Astrocyte (in vitro differentiated cells and primary cell): ENCODE results near the gene DIP2B. TPM values are rescaled to one million over a fixed set of nuclear protein-coding genes. Genes with fewer than 3 reads are reported as not detected.

ENCODE experiments used
- DNase-seq: peaks from one replicate; pipeline ENCODE4 v3.0.0-alpha.2; 2010; ENCODE audit warnings: low read depth
- FAIRE-seq: peaks from 2 replicates; lab custom pipeline; 2011; peaks lifted over from hg19 to GRCh38; lab: Jason Lieb, UNC
- H2AFZ ChIP-seq: 2 replicates; pipeline ENCODE4 v1.6.0; 2012; ENCODE audit warnings: low read depth, low read length, inconsistent platforms
- H3K27ac ChIP-seq: 2 replicates; pipeline ENCODE4 v1.5.1; 2011; ENCODE audit warnings: low read depth, low read length, inconsistent platforms
- H3K27me3 ChIP-seq: 2 replicates; pipeline ENCODE4 v1.6.0; 2011; ENCODE audit warnings: low read length, inconsistent platforms; ENCODE audit not compliant: insufficient read depth
- H3K36me3 ChIP-seq: 2 replicates; pipeline ENCODE4 v1.5.1; 2011; ENCODE audit warnings: low read length, inconsistent platforms; ENCODE audit not compliant: insufficient read depth
- H3K4me1 ChIP-seq: 2 replicates; pipeline ENCODE4 v1.5.1; 2011; ENCODE audit warnings: low read length, inconsistent platforms; ENCODE audit not compliant: insufficient read depth
- H3K4me2 ChIP-seq: 2 replicates; pipeline ENCODE4 v1.6.0; 2012; ENCODE audit warnings: low read length, inconsistent platforms
- H3K4me3 ChIP-seq: 2 replicates; pipeline ENCODE4 v1.5.1; 2011; ENCODE audit warnings: low read depth, mild to moderate bottlenecking, low read length, inconsistent platforms; ENCODE audit not compliant: insufficient read depth
- H3K79me2 ChIP-seq: 2 replicates; pipeline ENCODE4 v1.6.0; 2012; ENCODE audit warnings: mild to moderate bottlenecking, low read length, inconsistent platforms; ENCODE audit not compliant: insufficient read depth
- H3K9ac ChIP-seq: 2 replicates; pipeline ENCODE4 v1.6.0; 2012; ENCODE audit warnings: mild to moderate bottlenecking, low read length, inconsistent platforms
- H3K9me3 ChIP-seq: 2 replicates; pipeline ENCODE4 v1.5.1; 2012; ENCODE audit warnings: low read depth, mild to moderate bottlenecking, low read length, inconsistent platforms; ENCODE audit not compliant: insufficient read depth
- H4K20me1 ChIP-seq: 2 replicates; pipeline ENCODE4 v1.6.0; 2012; ENCODE audit warnings: low read length, inconsistent platforms; ENCODE audit not compliant: insufficient read depth
- H3K27ac Mint-ChIP-seq: one replicate; pipeline ENCODE4 v1.8.0; 2021; ENCODE audit warnings: mild to moderate bottlenecking, mixed read lengths; ENCODE audit not compliant: unreplicated experiment
- H3K27me3 Mint-ChIP-seq: one replicate; pipeline ENCODE4 v1.8.0; 2021; ENCODE audit warnings: low read depth, mixed read lengths; ENCODE audit not compliant: unreplicated experiment
- H3K36me3 Mint-ChIP-seq: one replicate; pipeline ENCODE4 v1.8.0; 2021; ENCODE audit warnings: low read depth, mixed read lengths; ENCODE audit not compliant: unreplicated experiment
- H3K4me1 Mint-ChIP-seq: one replicate; pipeline ENCODE4 v1.8.0; 2021; ENCODE audit warnings: low read depth, mixed read lengths; ENCODE audit not compliant: unreplicated experiment
- H3K4me3 Mint-ChIP-seq: one replicate; pipeline ENCODE4 v1.8.0; 2021; ENCODE audit warnings: mild to moderate bottlenecking, moderate library complexity, mixed read lengths; ENCODE audit not compliant: unreplicated experiment
- H3K9me3 Mint-ChIP-seq: one replicate; pipeline ENCODE4 v1.8.0; 2021; ENCODE audit warnings: mild to moderate bottlenecking, mixed read lengths; ENCODE audit not compliant: unreplicated experiment
- EZH2 ChIP-seq: IDR thresholded peaks from 2 replicates; pipeline ENCODE4 v1.6.1; 2012; ENCODE audit warnings: mild to moderate bottlenecking, low read length, inconsistent platforms; ENCODE audit not compliant: insufficient read depth
- total RNA-seq: library from RNA; stranded (reverse); gene quantifications from 2 replicates; pipeline ENCODE4 v1.2.1, GENCODE V29; 2021
- TF ChIP-seq, protein P1 (sequence below): IDR thresholded peaks from 2 replicates; pipeline ENCODE4 v1.5.1; 2011; ENCODE audit warnings: low read depth, mild to moderate bottlenecking, inconsistent platforms, low read length, moderate library complexity; ENCODE audit not compliant: insufficient read depth

DIP2B gene
- total RNA-seq, 1 donor from 2014 or later = 53.2 TPM

DNA sequence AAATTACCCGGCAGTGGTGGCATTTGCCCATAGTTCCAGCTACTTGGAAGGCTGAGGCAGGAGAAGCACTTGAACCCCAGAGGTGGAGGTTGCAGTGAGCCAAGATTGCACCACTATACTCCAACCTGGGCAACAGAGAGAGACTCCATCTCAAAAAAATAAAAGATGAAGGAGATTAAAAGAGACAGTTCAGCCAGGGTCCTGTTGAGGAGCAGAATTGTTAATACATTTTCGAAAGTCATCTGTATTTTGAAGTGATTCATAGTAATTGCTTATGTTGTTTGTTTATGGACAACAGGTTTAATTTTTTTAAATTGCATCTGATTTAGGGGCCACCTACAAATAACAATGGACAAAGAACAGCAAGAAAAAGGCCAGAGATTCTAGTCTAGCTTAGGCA is 112.9 kb downstream of the DIP2B start:
- H2AFZ ChIP-seq = no peak overlapping the region
- H3K27ac Mint-ChIP-seq = peak overlapping the region; percentile 77
- H4K20me1 ChIP-seq = no peaks in the 10 kb centered on the region
- H3K4me1 Mint-ChIP-seq = peaks cover 50% of the 10 kb centered on the region
- H3K9ac ChIP-seq = no peak overlapping the region
- DNase-seq (no peak), FAIRE-seq (no peak)
- H3K4me1 ChIP-seq = peaks cover 64% of the 10 kb centered on the region
- H3K9me3 ChIP-seq = no peaks in the 10 kb centered on the region
- H3K79me2 ChIP-seq = peaks cover 37% of the 10 kb centered on the region
- H3K27ac ChIP-seq = no peak overlapping the region
- no peaks in the 10 kb centered on the region for H3K27me3 ChIP-seq
- H3K36me3 ChIP-seq = no peaks in the 10 kb centered on the region
- H3K4me3 Mint-ChIP-seq = peak overlapping the region; percentile 15
- H3K9me3 Mint-ChIP-seq = no peaks in the 10 kb centered on the region
- H3K36me3 Mint-ChIP-seq = no peaks in the 10 kb centered on the region
- no peaks in the 10 kb centered on the region for H3K27me3 Mint-ChIP-seq
- no peak overlapping the region for H3K4me3 ChIP-seq
- H3K4me2 ChIP-seq = no peak overlapping the region
- no peak for TF ChIP-seq EZH2
- TF ChIP-seq, protein P1, sequence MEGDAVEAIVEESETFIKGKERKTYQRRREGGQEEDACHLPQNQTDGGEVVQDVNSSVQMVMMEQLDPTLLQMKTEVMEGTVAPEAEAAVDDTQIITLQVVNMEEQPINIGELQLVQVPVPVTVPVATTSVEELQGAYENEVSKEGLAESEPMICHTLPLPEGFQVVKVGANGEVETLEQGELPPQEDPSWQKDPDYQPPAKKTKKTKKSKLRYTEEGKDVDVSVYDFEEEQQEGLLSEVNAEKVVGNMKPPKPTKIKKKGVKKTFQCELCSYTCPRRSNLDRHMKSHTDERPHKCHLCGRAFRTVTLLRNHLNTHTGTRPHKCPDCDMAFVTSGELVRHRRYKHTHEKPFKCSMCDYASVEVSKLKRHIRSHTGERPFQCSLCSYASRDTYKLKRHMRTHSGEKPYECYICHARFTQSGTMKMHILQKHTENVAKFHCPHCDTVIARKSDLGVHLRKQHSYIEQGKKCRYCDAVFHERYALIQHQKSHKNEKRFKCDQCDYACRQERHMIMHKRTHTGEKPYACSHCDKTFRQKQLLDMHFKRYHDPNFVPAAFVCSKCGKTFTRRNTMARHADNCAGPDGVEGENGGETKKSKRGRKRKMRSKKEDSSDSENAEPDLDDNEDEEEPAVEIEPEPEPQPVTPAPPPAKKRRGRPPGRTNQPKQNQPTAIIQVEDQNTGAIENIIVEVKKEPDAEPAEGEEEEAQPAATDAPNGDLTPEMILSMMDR = no peak

GRCh38 chr12:50618864-50619609 is 114.3 kb downstream of the DIP2B start:
- Histone ChIP-seq H2AFZ (no peak overlapping the region), H4K20me1 (no peaks in the 10 kb centered on the region), H3K9ac (peak overlapping the region; percentile 70), H3K36me3 (no peaks in the 10 kb centered on the region), H3K79me2 (peaks cover 43% of the 10 kb centered on the region), H3K27me3 (no peaks in the 10 kb centered on the region), H3K4me3 (no peak overlapping the region), H3K4me1 (peaks cover 50% of the 10 kb centered on the region), H3K9me3 (no peaks in the 10 kb centered on the region), H3K27ac (peak overlapping the region; percentile 89), H3K4me2 (peak overlapping the region; percentile 75)
- peak overlapping the region; percentile 100 for H3K27ac Mint-ChIP-seq
- H3K4me1 Mint-ChIP-seq = peaks cover 56% of the 10 kb centered on the region
- TF ChIP-seq, protein P1 = no peak
- TF ChIP-seq EZH2 = no peak
- peak overlapping the region; percentile 67 for H3K4me3 Mint-ChIP-seq
- DNase-seq (peak; percentile 90), FAIRE-seq (peak; percentile 32)
- no peaks in the 10 kb centered on the region for H3K36me3 Mint-ChIP-seq
- H3K27me3 Mint-ChIP-seq = no peaks in the 10 kb centered on the region
- H3K9me3 Mint-ChIP-seq = no peaks in the 10 kb centered on the region

- no peaks in the 10 kb centered on the region for H3K27me3 ChIP-seq
- H3K9ac ChIP-seq = peak overlapping the region; percentile 70
- peaks cover 58% of the 10 kb centered on the region for H3K4me1 Mint-ChIP-seq
- H3K27ac Mint-ChIP-seq = peak overlapping the region; percentile 100
- no peak for DNase-seq
- no peak overlapping the region for H2AFZ ChIP-seq
- no peaks in the 10 kb centered on the region for H3K36me3 ChIP-seq
- H3K4me2 ChIP-seq = peak overlapping the region; percentile 75
- no peaks in the 10 kb centered on the region for H3K9me3 Mint-ChIP-seq
- H3K9me3 ChIP-seq = no peaks in the 10 kb centered on the region
- H3K79me2 ChIP-seq = peaks cover 48% of the 10 kb centered on the region
- no peak for FAIRE-seq
- peak overlapping the region; percentile 89 for H3K27ac ChIP-seq
- H3K4me3 ChIP-seq = no peak overlapping the region
- H3K27me3 Mint-ChIP-seq = no peaks in the 10 kb centered on the region
- peak overlapping the region; percentile 67 for H3K4me3 Mint-ChIP-seq
- TF ChIP-seq EZH2 = no peak
- TF ChIP-seq, protein P1 = no peak
- H4K20me1 ChIP-seq = no peaks in the 10 kb centered on the region
- no peaks in the 10 kb centered on the region for H3K36me3 Mint-ChIP-seq
- peaks cover 44% of the 10 kb centered on the region for H3K4me1 ChIP-seq
Measured at GRCh38 chr12:50619610-50619958, 114.8 kb downstream of the DIP2B start.
